K562 (cell line): Measurements from ENCODE around the gene PCLAF.

Experiments
- CAMTA2 ChIP-seq: fragments of 250-450 bp; sonication (Bioruptor Pico); conservative IDR thresholded peaks from 2 replicates; pipeline ENCODE4 v1.5.1; 2022
- CREM ChIP-seq: IDR thresholded peaks from 2 replicates; pipeline ENCODE4 v1.6.1; 2014; ENCODE audit warnings: antibody characterized with exemption, low read depth
- EP300 ChIP-seq: IDR thresholded peaks from 2 replicates; pipeline ENCODE4 v1.6.1; 2012; ENCODE audit warnings: low read length, improper control_type of control experiment
- FIP1L1 ChIP-seq: fragments of 200-400 bp; formaldehyde crosslinking; IDR thresholded peaks from 2 replicates; pipeline ENCODE4 v1.6.1; 2018; ENCODE audit warnings: mild to moderate bottlenecking, low read depth, low read length; ENCODE audit not compliant: poor library complexity, severe bottlenecking
- KDM1A ChIP-seq, 2 experiments: fragments of 450-650 bp; IDR thresholded peaks; 2 replicates each; pipeline ENCODE4 v1.6.1; 2016; ENCODE audit warnings: mild to moderate bottlenecking in 2 of 2
- NKRF ChIP-seq: fragments of 450-650 bp; IDR thresholded peaks from 2 replicates; pipeline ENCODE4 v1.6.1; 2016; ENCODE audit warnings: borderline replicate concordance
- PCBP1 ChIP-seq: fragments of 200-400 bp; formaldehyde crosslinking; IDR thresholded peaks from 2 replicates; pipeline ENCODE4 v1.6.1; 2018; ENCODE audit warnings: mild to moderate bottlenecking, low read depth, low read length; ENCODE audit not compliant: poor library complexity, severe bottlenecking
- POLR2A ChIP-seq: fragments of 450-650 bp; conservative IDR thresholded peaks from 2 replicates; pipeline ENCODE4 v1.6.1; 2016
- POLR2AphosphoS2 ChIP-seq: IDR thresholded peaks from 2 replicates; pipeline ENCODE4 v1.6.1; 2012; ENCODE audit warnings: low read length, improper control_type of control experiment
- SOX6 ChIP-seq: fragments of 450-650 bp; IDR thresholded peaks from 2 replicates; pipeline ENCODE4 v1.6.1; 2014; ENCODE audit warnings: mild to moderate bottlenecking
- ZBTB26 ChIP-seq: fragments of 450-650 bp; formaldehyde crosslinking; IDR thresholded peaks from 2 replicates; pipeline ENCODE4 v1.4.0; 2022; ENCODE audit warnings: missing genetic modification characterization
- ZNF133 ChIP-seq: fragments of 250-450 bp; sonication (Bioruptor Pico); IDR thresholded peaks from 2 replicates; pipeline ENCODE4 v1.4.0; 2020; ENCODE audit warnings: mild to moderate bottlenecking
- ZNF589 ChIP-seq: fragments of 200-800 bp; sonication (Bioruptor generic); IDR thresholded peaks from 2 replicates; pipeline ENCODE4 v1.6.1; 2016; ENCODE audit warnings: low read depth, missing genetic modification characterization, missing compliant biosample characterization

- TF ChIP-seq POLR2AphosphoS2 (no peak), POLR2A (no peak), KDM1A (IDR thresholded peaks at IDR 0.05) (no peak), CREM (no peak), ZNF589 (no peak), ZNF133 (no peak), ZBTB26 (CRISPR knock-in tag) (no peak), FIP1L1 (no peak), SOX6 (no peak), PCBP1 (no peak), EP300 (no peak), NKRF (no peak), CAMTA2 (CRISPR knock-in tag) (no peak)
Measured at GRCh38 chr15:64351265-64351664, 30.0 kb downstream of the PCLAF start.
